ENCODE results near the gene LEP.

Gene LEP
- total RNA-seq = 0 reads per million in 9 experiments

- no peak for ATAC-seq (replicated peaks)
- H3K4me3 Mint-ChIP-seq = no peak within 1 kb of the TSS
- peaks cover 0 to 2% of the 10 kb centered on the region in 2 donors for H3K9me3 Mint-ChIP-seq
- peaks cover 15 to 42% of the 10 kb centered on the region in 2 donors for H3K27me3 Mint-ChIP-seq
- H3K4me1 Mint-ChIP-seq (ENCODE audit: low read depth in 2 of 2) = peaks cover 13 to 14% of the 10 kb centered on the region in 2 donors
- H3K36me3 Mint-ChIP-seq (ENCODE audit: insufficient read depth) = peaks cover 4% of the 10 kb centered on the region
- H3K27ac Mint-ChIP-seq = no peak within 1 kb of the TSS
- DNase-seq = no peak
These were observed at the start of gene LEP for GRCh38 chr7:128240696-128241386. TSS of gene LEP (plus strand) at chr7:128241278. CDS start at chr7:128252019, 10,741 bp downstream.

GRCh38 chr7:128192497-128193142 lies 48.5 kb upstream of the LEP start:
- no peak overlapping the region for H3K4me3 Mint-ChIP-seq
- H3K36me3 Mint-ChIP-seq (ENCODE audit: insufficient read depth) = peaks cover 2% of the 10 kb centered on the region
- H3K4me1 Mint-ChIP-seq (ENCODE audit: low read depth in 2 of 2) = no peaks in the 10 kb centered on the region
- peaks cover 38 to 52% of the 10 kb centered on the region in 2 donors for H3K27me3 Mint-ChIP-seq
- DNase-seq = no peak
- no peak for ATAC-seq (replicated peaks)
- no peak overlapping the region for H3K27ac Mint-ChIP-seq
- peaks cover 8 to 13% of the 10 kb centered on the region in 2 donors for H3K9me3 Mint-ChIP-seq

DNA sequence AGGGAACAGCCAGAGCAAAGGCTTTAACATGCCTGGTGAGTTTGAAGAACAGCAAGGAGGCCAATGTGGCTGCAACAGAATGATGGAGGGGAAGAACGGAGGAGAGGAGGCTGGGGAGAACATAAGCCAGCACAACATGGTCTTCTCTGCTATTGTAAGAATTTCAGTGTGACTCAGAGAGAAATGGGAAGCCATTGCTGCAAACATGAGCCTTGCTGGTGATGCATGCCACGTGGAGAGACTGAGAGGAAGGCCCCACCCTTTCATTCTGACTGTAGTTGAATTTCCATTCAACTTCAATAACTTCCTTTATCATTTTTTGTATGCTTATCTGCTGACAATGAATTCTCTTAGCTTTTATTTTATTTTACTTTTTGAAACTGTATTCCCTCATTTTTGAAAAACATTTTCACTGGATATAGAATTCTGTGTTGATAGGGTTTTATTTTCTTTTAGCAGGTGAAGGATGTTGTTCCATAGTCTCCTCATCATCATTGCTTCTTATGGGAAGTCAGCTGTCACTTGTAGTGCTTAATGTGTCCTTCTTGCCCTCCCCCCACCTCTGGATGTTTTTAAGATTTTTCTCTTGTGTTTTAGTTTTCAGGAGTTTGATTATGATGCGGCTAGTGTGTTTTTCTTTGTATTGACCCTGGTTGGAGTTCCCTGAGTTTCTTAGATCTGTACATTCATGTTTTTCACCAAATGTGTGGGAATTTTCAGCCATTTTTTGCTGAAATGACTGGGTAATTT lies 46.4 kb upstream of the LEP start:
- H3K4me1 Mint-ChIP-seq (ENCODE audit: low read depth in 2 of 2) = no peaks in the 10 kb centered on the region
- H3K27me3 Mint-ChIP-seq = peaks cover 29 to 33% of the 10 kb centered on the region in 2 donors
- no peak for ATAC-seq (replicated peaks)
- peaks cover 2% of the 10 kb centered on the region for H3K36me3 Mint-ChIP-seq (ENCODE audit: insufficient read depth)
- H3K9me3 Mint-ChIP-seq = peaks cover 8 to 13% of the 10 kb centered on the region in 2 donors
- H3K4me3 Mint-ChIP-seq = no peak overlapping the region
- no peak overlapping the region for H3K27ac Mint-ChIP-seq
- DNase-seq = no peak

DNA sequence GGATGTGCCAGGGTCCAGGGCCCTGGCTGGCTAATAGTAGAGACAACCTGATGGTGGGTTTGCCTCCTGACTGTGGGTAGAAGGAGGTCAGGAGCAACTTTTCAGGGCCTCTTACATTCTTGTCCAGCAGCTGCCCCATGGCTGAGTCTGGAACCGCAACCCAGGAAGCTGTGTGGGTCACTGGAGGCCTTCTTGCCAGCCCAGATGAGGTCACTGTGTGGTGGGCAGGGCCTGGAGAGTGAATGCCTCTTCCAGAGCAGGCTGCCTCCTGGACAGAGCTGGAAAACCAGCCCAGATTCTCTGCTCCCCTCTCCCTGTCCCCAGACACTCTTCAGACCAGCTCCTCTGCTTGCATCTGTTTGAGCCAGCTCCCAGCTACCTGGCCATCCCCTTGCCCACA lies 43.5 kb upstream of the LEP start:
- DNase-seq = no peak
- Mint-ChIP-seq H3K4me3 (no peak overlapping the region), H3K27me3 (peaks cover 9 to 31% of the 10 kb centered on the region in 2 donors), H3K27ac (no peak overlapping the region), H3K9me3 (peaks cover 8 to 13% of the 10 kb centered on the region in 2 donors), H3K4me1 (ENCODE audit: low read depth in 2 of 2) (peaks cover 7 to 14% of the 10 kb centered on the region in 2 donors), H3K36me3 (ENCODE audit: insufficient read depth) (peaks cover 2% of the 10 kb centered on the region)
- ATAC-seq (replicated peaks) = no peak

GRCh38 chr7:128197989-128198580 lies 43.0 kb upstream of the LEP start:
- ATAC-seq (replicated peaks) (no peak), DNase-seq (no peak)
- Mint-ChIP-seq H3K9me3 (peaks cover 8 to 13% of the 10 kb centered on the region in 2 donors), H3K27me3 (peaks cover 4 to 32% of the 10 kb centered on the region in 2 donors), H3K36me3 (ENCODE audit: insufficient read depth) (peaks cover 2% of the 10 kb centered on the region), H3K4me1 (ENCODE audit: low read depth in 2 of 2) (peaks cover 7 to 14% of the 10 kb centered on the region in 2 donors), H3K27ac (no peak overlapping the region), H3K4me3 (no peak overlapping the region)

GRCh38 chr7:128200376-128200775 lies 40.7 kb upstream of the LEP start:
- Mint-ChIP-seq H3K4me1 (ENCODE audit: low read depth in 2 of 2) (peaks cover 7 to 14% of the 10 kb centered on the region in 2 donors), H3K27ac (no peak overlapping the region), H3K4me3 (peak overlapping the region; percentile 31 to 52), H3K27me3 (peaks cover 0 to 49% of the 10 kb centered on the region in 2 donors), H3K36me3 (ENCODE audit: insufficient read depth) (peaks cover 2% of the 10 kb centered on the region), H3K9me3 (no peaks in the 10 kb centered on the region)
- no peak for ATAC-seq (replicated peaks)
- DNase-seq = no peak

GRCh38 chr7:128201067-128201689 lies 39.9 kb upstream of the LEP start:
- ATAC-seq (replicated peaks) = peak; percentile 21
- H3K27me3 Mint-ChIP-seq = peaks cover 0 to 49% of the 10 kb centered on the region in 2 donors
- DNase-seq = no peak
- peak overlapping the region; percentile 60 to 77 for H3K4me3 Mint-ChIP-seq
- H3K36me3 Mint-ChIP-seq (ENCODE audit: insufficient read depth) = peaks cover 2% of the 10 kb centered on the region
- H3K27ac Mint-ChIP-seq = peak overlapping the region in 1 of 2 donors; percentile 8
- no peaks in the 10 kb centered on the region for H3K9me3 Mint-ChIP-seq
- H3K4me1 Mint-ChIP-seq (ENCODE audit: low read depth in 2 of 2) = peaks cover 7 to 14% of the 10 kb centered on the region in 2 donors

DNA sequence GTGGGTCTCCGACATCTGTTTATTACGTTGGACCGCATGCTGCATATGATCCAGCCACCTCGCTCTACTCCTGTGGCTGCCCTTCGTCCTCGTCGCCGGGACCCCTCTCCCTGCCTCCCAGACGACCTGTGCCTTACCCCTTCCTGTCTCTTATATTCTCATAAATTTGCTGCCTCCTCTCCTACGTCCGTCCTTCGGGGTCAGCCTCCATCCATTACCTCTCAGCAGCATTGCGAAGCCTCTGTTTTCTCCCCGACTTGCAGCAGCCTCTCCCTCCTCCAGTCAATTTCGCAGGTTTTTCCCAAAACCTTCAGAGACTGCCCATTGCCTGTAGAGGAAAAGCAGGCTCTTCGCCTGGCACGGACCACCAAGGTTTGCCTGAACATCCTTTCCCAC lies 39.4 kb upstream of the LEP start:
- Mint-ChIP-seq H3K27me3 (peaks cover 0 to 49% of the 10 kb centered on the region in 2 donors), H3K27ac (peak overlapping the region; percentile 8 to 33), H3K4me1 (ENCODE audit: low read depth in 2 of 2) (peaks cover 7 to 14% of the 10 kb centered on the region in 2 donors), H3K4me3 (peak overlapping the region; percentile 60 to 77), H3K36me3 (ENCODE audit: insufficient read depth) (peaks cover 2% of the 10 kb centered on the region), H3K9me3 (no peaks in the 10 kb centered on the region)
- DNase-seq (no peak), ATAC-seq (replicated peaks) (no peak)

GRCh38 chr7:128202287-128202957 lies 38.7 kb upstream of the LEP start:
- H3K27me3 Mint-ChIP-seq = peaks cover 0 to 49% of the 10 kb centered on the region in 2 donors
- no peaks in the 10 kb centered on the region for H3K36me3 Mint-ChIP-seq (ENCODE audit: insufficient read depth)
- H3K9me3 Mint-ChIP-seq = no peaks in the 10 kb centered on the region
- peak overlapping the region; percentile 8 to 33 for H3K27ac Mint-ChIP-seq
- H3K4me1 Mint-ChIP-seq (ENCODE audit: low read depth in 2 of 2) = peaks cover 7 to 14% of the 10 kb centered on the region in 2 donors
- peak overlapping the region; percentile 60 to 77 for H3K4me3 Mint-ChIP-seq
- DNase-seq = no peak
- no peak for ATAC-seq (replicated peaks)

- ATAC-seq (replicated peaks) (no peak), DNase-seq (no peak)
- Mint-ChIP-seq H3K27ac (no peak overlapping the region), H3K27me3 (peaks cover 0 to 49% of the 10 kb centered on the region in 2 donors), H3K9me3 (no peaks in the 10 kb centered on the region), H3K4me1 (ENCODE audit: low read depth in 2 of 2) (peaks cover 7 to 14% of the 10 kb centered on the region in 2 donors), H3K4me3 (no peak overlapping the region), H3K36me3 (ENCODE audit: insufficient read depth) (no peaks in the 10 kb centered on the region)
These were observed 38.0 kb upstream of the LEP start for GRCh38 chr7:128203047-128203491.

- ATAC-seq (replicated peaks) (no peak), DNase-seq (no peak)
- Mint-ChIP-seq H3K27me3 (peaks cover 0 to 49% of the 10 kb centered on the region in 2 donors), H3K36me3 (ENCODE audit: insufficient read depth) (no peaks in the 10 kb centered on the region), H3K4me3 (no peak overlapping the region), H3K27ac (no peak overlapping the region), H3K4me1 (ENCODE audit: low read depth in 2 of 2) (peaks cover 7 to 14% of the 10 kb centered on the region in 2 donors), H3K9me3 (no peaks in the 10 kb centered on the region)
These were observed 37.3 kb upstream of the LEP start for GRCh38 chr7:128203710-128204214.

DNA sequence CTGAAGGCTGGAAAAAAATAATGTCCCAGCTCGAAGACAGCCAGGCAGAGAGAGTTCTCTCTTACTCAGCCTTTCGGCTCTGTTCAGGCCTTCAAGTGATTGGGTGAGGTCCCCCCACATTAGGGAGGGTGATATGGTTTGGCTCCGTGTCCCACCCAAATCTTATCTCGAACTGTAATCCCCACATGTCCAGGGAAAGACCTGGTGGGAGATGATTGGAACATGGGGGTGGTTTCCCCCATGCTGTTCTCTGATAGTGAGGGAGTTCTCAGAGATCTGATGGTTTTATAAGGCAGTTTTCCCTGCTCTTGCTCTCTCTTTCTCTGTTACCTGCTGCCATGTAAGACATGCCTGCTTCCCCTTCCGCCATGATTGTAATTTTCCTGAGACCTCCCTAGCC lies 36.6 kb upstream of the LEP start:
- ATAC-seq (replicated peaks) (no peak), DNase-seq (no peak)
- Mint-ChIP-seq H3K36me3 (ENCODE audit: insufficient read depth) (no peaks in the 10 kb centered on the region), H3K27me3 (peaks cover under 1 to 45% of the 10 kb centered on the region in 2 donors), H3K27ac (no peak overlapping the region), H3K4me3 (no peak overlapping the region), H3K4me1 (ENCODE audit: low read depth in 2 of 2) (peaks cover 7 to 14% of the 10 kb centered on the region in 2 donors), H3K9me3 (no peaks in the 10 kb centered on the region)

Measured in effector memory CD8-positive, alpha-beta T cell (primary cell).